Brain microvascular endothelial cell (primary cell): ENCODE data around the gene CACNA2D3.

Experiments
- DNase-seq: peaks from one replicate; pipeline ENCODE4 v3.0.0-alpha.2; 2020
- H3K27ac ChIP-seq: fragments of 250-450 bp; sonication (Bioruptor Pico); 2 replicates; pipeline ENCODE4 v1.5.1; 2020; ENCODE audit warnings: mild to moderate bottlenecking, moderate library complexity
- H3K27me3 ChIP-seq: fragments of 250-450 bp; sonication (Bioruptor Pico); replicated peaks from 2 replicates; pipeline ENCODE4 v1.5.1; 2020; ENCODE audit warnings: mild to moderate bottlenecking
- H3K36me3 ChIP-seq: fragments of 250-450 bp; sonication (Bioruptor Pico); replicated peaks from 2 replicates; pipeline ENCODE4 v1.5.1; 2020; ENCODE audit warnings: mild to moderate bottlenecking
- H3K4me3 ChIP-seq: 2 replicates; pipeline ENCODE4 v1.5.1; 2011; ENCODE audit warnings: low read depth, mild to moderate bottlenecking, control low read depth, low read length, moderate library complexity
- CTCF ChIP-seq: IDR thresholded peaks from 2 replicates; pipeline ENCODE4 v1.5.1; 2011; ENCODE audit warnings: low read depth, mild to moderate bottlenecking, moderate library complexity, low read length, control low read depth, inconsistent platforms; ENCODE audit errors: missing control alignments
- in situ Hi-C: cut with HindIII; loops from 2 replicates; pipeline ENCODE4 v1.10.0; 2017; ENCODE audit warnings: low sequenced_read_pairs, low pct_ligation_motif_present

CACNA2D3 gene

GRCh38 chr3:54703923-54704322 is 581.6 kb downstream of the CACNA2D3 start:
- DNase-seq: no peak
- H3K27ac ChIP-seq: no peak overlapping the region
- no peaks in the 10 kb centered on the region for H3K36me3 ChIP-seq
- in situ Hi-C loops: no loop called here
- H3K27me3 ChIP-seq: no peaks in the 10 kb centered on the region
- no peak overlapping the region for H3K4me3 ChIP-seq
- no peak for TF ChIP-seq CTCF

GRCh38 chr3:54705730-54706129 is 583.4 kb downstream of the CACNA2D3 start:
- H3K4me3 ChIP-seq: no peak overlapping the region
- no peaks in the 10 kb centered on the region for H3K27me3 ChIP-seq
- in situ Hi-C loops: no loop called here
- H3K36me3 ChIP-seq: no peaks in the 10 kb centered on the region
- no peak for DNase-seq
- TF ChIP-seq CTCF: no peak
- H3K27ac ChIP-seq: no peak overlapping the region

GRCh38 chr3:54706738-54707137 is 584.4 kb downstream of the CACNA2D3 start:
- no peaks in the 10 kb centered on the region for H3K36me3 ChIP-seq
- no peak overlapping the region for H3K4me3 ChIP-seq
- no peak for TF ChIP-seq CTCF
- no peaks in the 10 kb centered on the region for H3K27me3 ChIP-seq
- in situ Hi-C loops: no loop called here
- H3K27ac ChIP-seq: no peak overlapping the region
- DNase-seq: no peak

- Histone ChIP-seq H3K27me3 (no peaks in the 10 kb centered on the region), H3K27ac (no peak overlapping the region), H3K4me3 (no peak overlapping the region), H3K36me3 (no peaks in the 10 kb centered on the region)
- in situ Hi-C loops: no loop called here
- no peak for DNase-seq
- no peak for TF ChIP-seq CTCF
Measured at GRCh38 chr3:54709785-54710184, 587.4 kb downstream of the CACNA2D3 start.

- TF ChIP-seq CTCF: no peak
- H3K27ac ChIP-seq: no peak overlapping the region
- DNase-seq: no peak
- H3K27me3 ChIP-seq: no peaks in the 10 kb centered on the region
- in situ Hi-C loops: no loop called here
- no peaks in the 10 kb centered on the region for H3K36me3 ChIP-seq
- H3K4me3 ChIP-seq: no peak overlapping the region
Measured at GRCh38 chr3:54710954-54711353, 588.6 kb downstream of the CACNA2D3 start.

- Histone ChIP-seq H3K36me3 (no peaks in the 10 kb centered on the region), H3K27me3 (no peaks in the 10 kb centered on the region), H3K4me3 (no peak overlapping the region), H3K27ac (no peak overlapping the region)
- in situ Hi-C loops: no loop called here
- TF ChIP-seq CTCF: no peak
- no peak for DNase-seq
Measured at GRCh38 chr3:54712539-54712938, 590.2 kb downstream of the CACNA2D3 start.
